Cardiac fibroblast (primary cell): Measurements from ENCODE around the gene MTMR4.
"Not testable (repeated sequence)": the region's sequence is repeated elsewhere in the genome, so short reads cannot be mapped to it uniquely, and the experiment has no call there.

ENCODE experiments used
- DNase-seq, 2 donors: peaks; one replicate each; pipeline versions ENCODE4 v3.0.0 to v3.0.0-alpha.2; 2010; ENCODE audit warnings: low read depth in 2 of 2
- H3K4me3 ChIP-seq, 2 donors: replicated peaks in 1 of 2; 1 replicate in 1 of 2; 2 replicates in 1 of 2; pipeline ENCODE4 v1.5.1; 2011; ENCODE audit warnings: low read depth in 2 of 2, low read length in 2 of 2, mild to moderate bottlenecking in 2 of 2, moderate library complexity in 1 of 2
- CTCF ChIP-seq: IDR thresholded peaks from one replicate; pipeline ENCODE4 v1.5.1; 2011; ENCODE audit warnings: low read depth, mild to moderate bottlenecking, low read length, inconsistent platforms

Gene MTMR4

GRCh38 chr17:58513965-58514769, at the start of gene MTMR4:
MTMR4 (minus strand) TSS chr17:58514638; CDS start chr17:58514407, 231 bp downstream.
- peak; percentile 60 to 79 for DNase-seq
- TF ChIP-seq CTCF = no peak
- peak within 1 kb of the TSS; percentile 78 to 93 for H3K4me3 ChIP-seq

- no peak for DNase-seq
- no peak for TF ChIP-seq CTCF
- H3K4me3 ChIP-seq = no peak overlapping the region
These were observed 46.1 kb upstream of the MTMR4 start for GRCh38 chr17:58560511-58560910.

- DNase-seq = no peak
- H3K4me3 ChIP-seq = no peak overlapping the region
- TF ChIP-seq CTCF = no peak
These were observed 43.5 kb upstream of the MTMR4 start for GRCh38 chr17:58557981-58558380.

GRCh38 chr17:58556833-58557250, 42.4 kb upstream of the MTMR4 start:
- TF ChIP-seq CTCF = no peak
- DNase-seq = no peak
- H3K4me3 ChIP-seq = no peak overlapping the region

- H3K4me3 ChIP-seq, DNase-seq: not testable (repeated sequence)
These were observed 40.7 kb upstream of the MTMR4 start for GRCh38 chr17:58555109-58555508.

GRCh38 chr17:58541249-58541648, 26.8 kb upstream of the MTMR4 start:
- no peak overlapping the region for H3K4me3 ChIP-seq
- DNase-seq = no peak
- TF ChIP-seq CTCF = peak; percentile 40

GRCh38 chr17:58539698-58540097, 25.3 kb upstream of the MTMR4 start:
- no peak overlapping the region for H3K4me3 ChIP-seq
- no peak for TF ChIP-seq CTCF
- no peak for DNase-seq
